Mesothelial cell of epicardium (in vitro differentiated cells): ENCODE data around the gene NAPG. TPM values are rescaled to one million over a fixed set of nuclear protein-coding genes. Genes with fewer than 3 reads are reported as not detected.

Experiments
- DNase-seq, 2 experiments: peaks; one replicate each; pipeline ENCODE4 v3.0.0; 2021; ENCODE audit warnings: low spot score in 2 of 2; ENCODE audit not compliant: unreplicated experiment in 2 of 2
- H3K27ac Mint-ChIP-seq: 2 replicates; pipeline ENCODE4 v1.8.0; 2021; ENCODE audit warnings: mixed read lengths
- H3K27me3 Mint-ChIP-seq: 2 replicates; pipeline ENCODE4 v1.8.0; 2021; ENCODE audit warnings: low read depth, mixed read lengths
- H3K36me3 Mint-ChIP-seq: 2 replicates; pipeline ENCODE4 v1.8.0; 2021; ENCODE audit warnings: mixed read lengths
- H3K4me1 Mint-ChIP-seq: 2 replicates; pipeline ENCODE4 v1.8.0; 2021; ENCODE audit warnings: mixed read lengths
- H3K4me3 Mint-ChIP-seq: 2 replicates; pipeline ENCODE4 v1.8.0; 2021; ENCODE audit warnings: mild to moderate bottlenecking, moderate library complexity, mixed read lengths
- H3K9me3 Mint-ChIP-seq: 2 replicates; pipeline ENCODE4 v1.8.0; 2021; ENCODE audit warnings: mixed read lengths
- CTCF ChIP-seq: fragments of 200-600 bp; sonication (generic); IDR thresholded peaks from one replicate; pipeline ENCODE4 v1.5.0; 2021; ENCODE audit warnings: antibody characterized with exemption; ENCODE audit not compliant: unreplicated experiment
- total RNA-seq: library from RNA; stranded (reverse); gene quantifications from 3 replicates; pipeline ENCODE4 v1.2.1, GENCODE V29; 2021

The NAPG gene
- total RNA-seq, 1 donor from 2014 or later, result 27.2 TPM

DNA sequence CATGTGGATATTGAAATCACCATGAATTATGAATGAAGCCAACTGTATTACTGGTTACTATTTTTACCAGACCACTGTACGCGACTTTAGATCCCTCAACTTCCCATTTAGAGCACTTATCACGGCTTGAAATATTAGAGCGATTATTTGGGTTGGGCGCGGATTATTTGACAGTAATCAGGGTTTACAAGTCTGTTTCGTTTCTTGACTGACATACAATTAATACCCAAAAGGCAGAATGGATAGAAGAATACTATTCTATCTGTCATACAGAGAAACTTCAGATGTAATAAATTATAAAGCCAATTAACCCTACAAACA, 496 bp upstream of the NAPG start:
- H3K4me3 Mint-ChIP-seq, result peak overlapping the region; percentile 97
- TF ChIP-seq CTCF, result no peak
- H3K4me1 Mint-ChIP-seq, result peaks cover 23% of the 10 kb centered on the region
- H3K27me3 Mint-ChIP-seq, result no peaks in the 10 kb centered on the region
- no peaks in the 10 kb centered on the region for H3K9me3 Mint-ChIP-seq
- H3K36me3 Mint-ChIP-seq, result no peaks in the 10 kb centered on the region
- no peak overlapping the region for H3K27ac Mint-ChIP-seq
- no peak for DNase-seq

DNA sequence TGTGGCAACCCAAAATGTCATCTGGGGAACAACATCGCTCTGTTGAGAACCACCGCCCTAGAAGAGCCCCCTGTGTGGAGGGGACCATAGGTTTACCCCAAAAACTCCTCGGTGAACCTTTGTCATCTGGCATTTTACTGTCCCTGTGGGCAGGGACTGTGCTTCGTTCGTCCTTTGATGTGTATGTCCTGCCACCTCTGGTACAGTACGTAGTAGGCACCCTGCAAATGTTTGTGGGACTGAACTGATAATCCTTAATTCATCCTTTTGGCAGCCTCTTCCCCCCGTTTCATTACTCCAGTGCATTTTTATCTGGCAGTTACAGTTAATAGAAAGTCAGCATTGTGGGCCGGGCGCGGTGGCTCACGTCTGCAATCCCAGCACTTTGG, 728 bp downstream of the NAPG start:
- H3K27ac Mint-ChIP-seq, result peak overlapping the region; percentile 90
- TF ChIP-seq CTCF, result no peak

DNA sequence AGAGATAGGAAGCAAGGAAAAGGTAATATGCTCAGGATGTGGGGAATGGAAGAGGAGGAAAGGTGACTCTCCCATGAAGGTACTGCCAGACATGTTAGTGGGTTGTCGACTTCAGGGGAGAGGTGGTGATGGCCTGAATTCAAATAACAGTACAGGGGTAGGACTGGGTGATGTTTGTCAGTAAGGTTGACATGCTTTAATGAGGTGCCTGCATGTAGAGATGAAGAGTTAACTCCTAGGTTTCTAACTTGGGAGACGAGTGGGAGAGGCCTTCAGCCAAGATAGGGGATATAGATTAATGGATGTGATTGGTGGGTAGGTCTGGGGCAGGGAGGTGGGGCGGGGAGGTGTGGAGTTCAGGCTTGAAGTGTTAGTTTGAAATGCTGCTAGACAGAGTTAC, 2.6 kb downstream of the NAPG start:
- no peak for DNase-seq
- Mint-ChIP-seq H3K4me1 (peaks cover 20% of the 10 kb centered on the region), H3K36me3 (no peaks in the 10 kb centered on the region), H3K27me3 (no peaks in the 10 kb centered on the region), H3K9me3 (no peaks in the 10 kb centered on the region), H3K27ac (peak overlapping the region; percentile 1), H3K4me3 (no peak overlapping the region)
- no peak for TF ChIP-seq CTCF

More for the DNA sequence above, 728 bp downstream of the NAPG start:
- Mint-ChIP-seq H3K4me1 (peaks cover 23% of the 10 kb centered on the region), H3K27me3 (no peaks in the 10 kb centered on the region), H3K9me3 (no peaks in the 10 kb centered on the region), H3K4me3 (peak overlapping the region; percentile 97), H3K36me3 (no peaks in the 10 kb centered on the region)
- DNase-seq, result no peak

DNA sequence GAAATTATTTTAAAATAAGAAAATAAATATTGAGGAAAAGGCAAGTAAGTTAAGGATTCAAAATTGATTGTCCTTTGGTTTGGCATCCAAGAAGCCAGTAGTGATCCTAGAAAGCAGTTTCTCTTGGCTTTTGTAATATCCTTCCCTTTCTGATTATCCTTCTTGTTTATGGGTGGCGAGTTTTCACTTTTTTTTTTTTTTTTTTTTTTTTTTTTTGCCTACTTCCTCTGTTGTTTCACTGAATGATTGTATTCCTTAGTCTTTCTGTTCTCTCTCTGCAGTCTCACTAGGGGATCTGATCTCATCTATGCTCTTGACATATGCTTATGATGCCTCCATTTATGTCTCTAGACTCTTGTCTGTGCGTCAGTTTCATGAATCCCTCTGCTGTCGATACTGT, 4.2 kb downstream of the NAPG start:
- Mint-ChIP-seq H3K9me3 (no peaks in the 10 kb centered on the region), H3K36me3 (peaks cover 4% of the 10 kb centered on the region), H3K27me3 (no peaks in the 10 kb centered on the region), H3K4me1 (peaks cover 20% of the 10 kb centered on the region), H3K27ac (no peak overlapping the region), H3K4me3 (no peak overlapping the region)
- TF ChIP-seq CTCF, result no peak
- no peak for DNase-seq

- no peak for DNase-seq
- Mint-ChIP-seq H3K4me3 (no peak overlapping the region), H3K9me3 (no peaks in the 10 kb centered on the region), H3K36me3 (peaks cover 4% of the 10 kb centered on the region), H3K4me1 (peaks cover 20% of the 10 kb centered on the region), H3K27ac (no peak overlapping the region), H3K27me3 (no peaks in the 10 kb centered on the region)
- TF ChIP-seq CTCF, result no peak
These were observed 5.0 kb downstream of the NAPG start for GRCh38 chr18:10530852-10531251.

GRCh38 chr18:10533111-10533510, 7.3 kb downstream of the NAPG start:
- DNase-seq, result no peak

More at GRCh38 chr18:10533111-10533510, 7.3 kb downstream of the NAPG start:
- TF ChIP-seq CTCF, result no peak
- Mint-ChIP-seq H3K27me3 (no peaks in the 10 kb centered on the region), H3K4me3 (no peak overlapping the region), H3K27ac (no peak overlapping the region), H3K4me1 (peaks cover 8% of the 10 kb centered on the region), H3K36me3 (peaks cover 7% of the 10 kb centered on the region), H3K9me3 (no peaks in the 10 kb centered on the region)
